Loucy (cell line): ENCODE measurements around the gene PDGFRB.

Source experiments
- H2AFZ ChIP-seq: fragments of 200-600 bp; sonication (generic); 2 replicates; pipeline ENCODE4 v1.6.0; 2016; ENCODE audit warnings: antibody characterized with exemption, mild to moderate bottlenecking, low read length, moderate library complexity
- H3F3A ChIP-seq: fragments of 200-600 bp; 2 replicates; pipeline ENCODE4 v1.6.0; 2016; ENCODE audit warnings: antibody characterized with exemption, low read depth, mild to moderate bottlenecking
- H3K27me3 ChIP-seq: fragments of 200-600 bp; sonication (generic); 2 replicates; pipeline ENCODE4 v1.6.1; 2014; ENCODE audit warnings: low read length, mild to moderate bottlenecking; ENCODE audit not compliant: insufficient read depth, poor library complexity, severe bottlenecking
- H3K36me3 ChIP-seq: fragments of 200-600 bp; sonication (generic); 2 replicates; pipeline ENCODE4 v1.6.1; 2016; ENCODE audit warnings: low read length; ENCODE audit not compliant: insufficient read depth
- H3K4me1 ChIP-seq: fragments of 200-600 bp; sonication (generic); 2 replicates; pipeline ENCODE4 v1.5.1; 2014; ENCODE audit warnings: low read length, mild to moderate bottlenecking; ENCODE audit not compliant: insufficient read depth, poor library complexity, severe bottlenecking
- H3K4me2 ChIP-seq: fragments of 200-600 bp; sonication (generic); 2 replicates; pipeline ENCODE4 v1.6.0; 2014; ENCODE audit warnings: antibody characterized with exemption, low read length, low read depth, mild to moderate bottlenecking; ENCODE audit not compliant: poor library complexity, severe bottlenecking
- H3K4me3 ChIP-seq: fragments of 200-600 bp; sonication (generic); 2 replicates; pipeline ENCODE4 v1.5.1; 2014; ENCODE audit warnings: low read length, mild to moderate bottlenecking, mixed read lengths; ENCODE audit not compliant: poor library complexity, severe bottlenecking
- H3K79me2 ChIP-seq: fragments of 200-600 bp; sonication (generic); 2 replicates; pipeline ENCODE4 v1.6.1; 2014; ENCODE audit warnings: low read length; ENCODE audit not compliant: insufficient read depth
- H3K9ac ChIP-seq: fragments of 200-600 bp; sonication (generic); 2 replicates; pipeline ENCODE4 v1.6.0; 2014; ENCODE audit warnings: mild to moderate bottlenecking, low read depth, low read length, moderate library complexity; ENCODE audit not compliant: poor library complexity, severe bottlenecking
- H3K9me2 ChIP-seq: fragments of 200-600 bp; sonication (generic); replicated peaks from 2 replicates; pipeline ENCODE4 v1.6.1; 2016; ENCODE audit warnings: low read depth, low read length, mixed read lengths
- H3K9me3 ChIP-seq: fragments of 200-600 bp; sonication (generic); 2 replicates; pipeline ENCODE4 v1.6.1; 2014; ENCODE audit warnings: mild to moderate bottlenecking, antibody characterized with exemption, low read length, low read depth; ENCODE audit not compliant: insufficient read depth
- H4K20me1 ChIP-seq: fragments of 200-600 bp; sonication (generic); 2 replicates; pipeline ENCODE4 v1.6.0; 2014; ENCODE audit warnings: antibody characterized with exemption, low read length, mild to moderate bottlenecking; ENCODE audit not compliant: insufficient read depth, poor library complexity, severe bottlenecking
- CTCF ChIP-seq: fragments of 200-600 bp; sonication (generic); conservative IDR thresholded peaks from 2 replicates; pipeline ENCODE4 v1.5.1; 2014; ENCODE audit warnings: mild to moderate bottlenecking, antibody characterized with exemption, low read length
- EZH2phosphoT487 ChIP-seq: fragments of 200-600 bp; IDR thresholded peaks from 2 replicates; pipeline ENCODE4 v1.6.1; 2018; ENCODE audit warnings: antibody characterized with exemption, mild to moderate bottlenecking, moderate library complexity, borderline replicate concordance

PDGFRB gene

GRCh38 chr5:150168864-150169263, 13.2 kb upstream of the PDGFRB start:
- Histone ChIP-seq H3K9me2 (no peaks in the 10 kb centered on the region), H2AFZ (no peak overlapping the region), H3K27me3 (no peaks in the 10 kb centered on the region), H3K9ac (no peak overlapping the region), H3K4me2 (no peak overlapping the region), H3K36me3 (no peaks in the 10 kb centered on the region), H3K4me1 (peaks cover 9% of the 10 kb centered on the region), H3K9me3 (no peaks in the 10 kb centered on the region), H3K79me2 (no peaks in the 10 kb centered on the region), H4K20me1 (no peaks in the 10 kb centered on the region), H3F3A (no peaks in the 10 kb centered on the region), H3K4me3 (no peak overlapping the region)
- TF ChIP-seq CTCF = no peak
- no peak for TF ChIP-seq EZH2phosphoT487

GRCh38 chr5:150167908-150168307, 12.3 kb upstream of the PDGFRB start:
- no peaks in the 10 kb centered on the region for H3K79me2 ChIP-seq
- no peak overlapping the region for H3K4me3 ChIP-seq
- no peaks in the 10 kb centered on the region for H3K9me3 ChIP-seq
- no peaks in the 10 kb centered on the region for H4K20me1 ChIP-seq
- TF ChIP-seq EZH2phosphoT487 = no peak
- TF ChIP-seq CTCF = no peak; the same call in 1 of the 2 replicates
- no peaks in the 10 kb centered on the region for H3F3A ChIP-seq
- no peak overlapping the region for H3K4me2 ChIP-seq
- H2AFZ ChIP-seq = no peak overlapping the region
- H3K9me2 ChIP-seq = no peaks in the 10 kb centered on the region
- peaks cover 18% of the 10 kb centered on the region for H3K4me1 ChIP-seq
- H3K36me3 ChIP-seq = no peaks in the 10 kb centered on the region
- no peak overlapping the region for H3K9ac ChIP-seq
- no peaks in the 10 kb centered on the region for H3K27me3 ChIP-seq

- Histone ChIP-seq H3K4me2 (no peak overlapping the region), H3K27me3 (no peaks in the 10 kb centered on the region), H3F3A (no peaks in the 10 kb centered on the region), H3K4me1 (peaks cover 20% of the 10 kb centered on the region), H3K9me2 (no peaks in the 10 kb centered on the region), H3K9me3 (no peaks in the 10 kb centered on the region), H3K36me3 (no peaks in the 10 kb centered on the region), H4K20me1 (no peaks in the 10 kb centered on the region), H3K79me2 (no peaks in the 10 kb centered on the region), H2AFZ (no peak overlapping the region), H3K4me3 (no peak overlapping the region), H3K9ac (no peak overlapping the region)
- no peak for TF ChIP-seq EZH2phosphoT487
- no peak for TF ChIP-seq CTCF
Measured at GRCh38 chr5:150167512-150167850, 11.8 kb upstream of the PDGFRB start.
